Small intestine (tissue), 7 donors: ENCODE measurements around the gene CLDN34. TPM values are rescaled to one million over a fixed set of nuclear protein-coding genes. Genes with fewer than 3 reads are reported as not detected.

Experiments used
- DNase-seq, 2 donors: peaks; one replicate each; pipeline versions ENCODE4 v3.0.0 to v3.0.0-alpha.2; 2013
- FAIRE-seq: peaks from 2 replicates; lab custom pipeline; 2012; peaks lifted over from hg19 to GRCh38; lab: Jason Lieb, UNC
- H3K27ac ChIP-seq, 3 donors: one replicate each; pipeline ENCODE4 v1.5.1; 2013; ENCODE audit warnings: low read length in 2 of 3, mild to moderate bottlenecking in 2 of 3, control low read depth in 1 of 3, inconsistent platforms in 1 of 3, low read depth in 1 of 3, moderate library complexity in 1 of 3
- H3K27me3 ChIP-seq, 3 donors: one replicate each; pipeline ENCODE4 v1.6.1; 2013; ENCODE audit warnings: low read length in 3 of 3, inconsistent platforms in 1 of 3; ENCODE audit not compliant: control insufficient read depth in 3 of 3, insufficient read depth in 3 of 3
- H3K36me3 ChIP-seq, 3 donors: one replicate each; pipeline ENCODE4 v1.6.1; 2013; ENCODE audit warnings: low read length in 3 of 3, inconsistent platforms in 1 of 3, low read depth in 1 of 3, mild to moderate bottlenecking in 1 of 3, moderate library complexity in 1 of 3; ENCODE audit not compliant: control insufficient read depth in 3 of 3, insufficient read depth in 2 of 3
- H3K4me1 ChIP-seq, 3 donors: one replicate each; pipeline ENCODE4 v1.6.1; 2013; ENCODE audit warnings: low read length in 2 of 3, inconsistent platforms in 1 of 3, low read depth in 1 of 3, mild to moderate bottlenecking in 1 of 3, moderate library complexity in 1 of 3; ENCODE audit not compliant: control insufficient read depth in 3 of 3, insufficient read depth in 2 of 3
- H3K4me3 ChIP-seq, 3 donors: one replicate each; pipeline ENCODE4 v1.5.1; 2013; ENCODE audit warnings: low read length in 3 of 3, control low read depth in 1 of 3, inconsistent platforms in 1 of 3, low read depth in 1 of 3, mild to moderate bottlenecking in 1 of 3, moderate library complexity in 1 of 3
- H3K9me3 ChIP-seq, 2 donors: one replicate each; pipeline ENCODE4 v1.6.1; 2013; ENCODE audit warnings: low read depth in 1 of 2, low read length in 1 of 2; ENCODE audit not compliant: control insufficient read depth in 2 of 2, insufficient read depth in 1 of 2
- WGBS, 3 donors: extraction: QIAGEN DNeasy Blood & Tissue Kit; methylation state at CpG; one replicate each; pipeline ENCODE4 v1.1.7; 2013; 5-methylcytosine and 5-hydroxymethylcytosine counted together
- polyA plus RNA-seq, 4 donors: library from polyadenylated mRNA; stranded (reverse) in 3 of 4; unstranded in 1 of 4; fragments of 200-250 nt in 3 of 4; fragments of 120-200 nt in 1 of 4; gene quantifications; one replicate each; pipeline versions ENCODE4 v1.2.1 to v1.2.3, GENCODE V29; 2013
- donor health status: healthy with polysubstance abuse.
- donor health status: control.
- donor health status: control.
- donor health status: Bipolar disorder and iron deficiency.
- donor health status: healthy.

Gene CLDN34
- polyA plus RNA-seq, 4 donors, result 0.10 TPM; not detected in 3

GRCh38 chrX:10006086-10006485, 38.9 kb downstream of the CLDN34 start:
- DNase-seq (no peak), FAIRE-seq (no peak)
- no peak overlapping the region for H3K27ac ChIP-seq
- H3K4me3 ChIP-seq, result no peak overlapping the region
- no peaks in the 10 kb centered on the region for H3K27me3 ChIP-seq
- no peaks in the 10 kb centered on the region for H3K9me3 ChIP-seq
- H3K4me1 ChIP-seq, result no peaks in the 10 kb centered on the region
- WGBS, 3 donors, result 88 to 91% (median 88%) methylated on average over 8 of the region's 8 CpGs
- no peaks in the 10 kb centered on the region for H3K36me3 ChIP-seq

GRCh38 chrX:10006770-10007169, 39.6 kb downstream of the CLDN34 start:
- Histone ChIP-seq H3K9me3 (no peaks in the 10 kb centered on the region), H3K4me1 (no peaks in the 10 kb centered on the region), H3K36me3 (no peaks in the 10 kb centered on the region), H3K27ac (no peak overlapping the region), H3K4me3 (no peak overlapping the region), H3K27me3 (no peaks in the 10 kb centered on the region)
- no peak for FAIRE-seq
- WGBS, 3 donors, result 83 to 90% (median 88%) methylated on average over 4 of the region's 4 CpGs
- DNase-seq, result no peak

GRCh38 chrX:10007621-10008020, 40.5 kb downstream of the CLDN34 start:
- no peak overlapping the region for H3K27ac ChIP-seq
- 68 to 88% (median 72%) methylated on average over 3 of the region's 3 CpGs for WGBS, 3 donors
- FAIRE-seq, result no peak
- H3K4me1 ChIP-seq, result no peaks in the 10 kb centered on the region
- no peaks in the 10 kb centered on the region for H3K9me3 ChIP-seq
- no peak overlapping the region for H3K4me3 ChIP-seq
- no peaks in the 10 kb centered on the region for H3K36me3 ChIP-seq
- no peak for DNase-seq
- no peaks in the 10 kb centered on the region for H3K27me3 ChIP-seq

- Histone ChIP-seq H3K4me1 (no peaks in the 10 kb centered on the region), H3K9me3 (no peaks in the 10 kb centered on the region), H3K27ac (no peak overlapping the region), H3K27me3 (no peaks in the 10 kb centered on the region), H3K4me3 (no peak overlapping the region), H3K36me3 (no peaks in the 10 kb centered on the region)
- DNase-seq (no peak), FAIRE-seq (no peak)
- 87 to 92% (median 89%) methylated on average over 1 to 2 of the region's 2 CpGs for WGBS, 3 donors
Observed at GRCh38 chrX:10008483-10009056, 41.4 kb downstream of the CLDN34 start.

- Histone ChIP-seq H3K36me3 (no peaks in the 10 kb centered on the region), H3K27me3 (peaks cover 0 to 4% (median 0%) of the 10 kb centered on the region in 3 donors), H3K27ac (no peak overlapping the region), H3K4me3 (no peak overlapping the region), H3K4me1 (no peaks in the 10 kb centered on the region), H3K9me3 (no peaks in the 10 kb centered on the region)
- DNase-seq (no peak), FAIRE-seq (no peak)
- 46 to 78% (median 55%) methylated on average over 1 of the region's 1 CpG for WGBS, 3 donors
Observed at GRCh38 chrX:10009741-10010140, 42.6 kb downstream of the CLDN34 start.

- WGBS, 3 donors, result 49 to 67% (median 52%) methylated on average over 5 of the region's 5 CpGs
- H3K27ac ChIP-seq, result no peak overlapping the region
- FAIRE-seq, result no peak
- H3K27me3 ChIP-seq, result peaks cover 0 to 4% (median 0%) of the 10 kb centered on the region in 3 donors
- no peak for DNase-seq
- no peaks in the 10 kb centered on the region for H3K4me1 ChIP-seq
- no peaks in the 10 kb centered on the region for H3K9me3 ChIP-seq
- H3K4me3 ChIP-seq, result no peak overlapping the region
- H3K36me3 ChIP-seq, result no peaks in the 10 kb centered on the region
Observed at GRCh38 chrX:10010686-10011085, 43.5 kb downstream of the CLDN34 start.

GRCh38 chrX:10011261-10011931, 44.2 kb downstream of the CLDN34 start:
- Histone ChIP-seq H3K27ac (peak overlapping the region in 1 of 3 donors; percentile 45), H3K4me3 (no peak overlapping the region), H3K9me3 (no peaks in the 10 kb centered on the region), H3K27me3 (peaks cover 0 to 4% (median 0%) of the 10 kb centered on the region in 3 donors), H3K36me3 (no peaks in the 10 kb centered on the region), H3K4me1 (no peaks in the 10 kb centered on the region)
- whole genome bisulfite sequencing, 3 donors, result 45 to 72% (median 56%) methylated on average over 10 of the region's 10 CpGs
- no peak for DNase-seq
- no peak for FAIRE-seq

- DNase-seq (no peak), FAIRE-seq (no peak)
- H3K36me3 ChIP-seq, result no peaks in the 10 kb centered on the region
- H3K4me1 ChIP-seq, result no peaks in the 10 kb centered on the region
- no peak overlapping the region for H3K4me3 ChIP-seq
- H3K27me3 ChIP-seq, result peaks cover 0 to 4% (median 0%) of the 10 kb centered on the region in 3 donors
- H3K27ac ChIP-seq, result peak overlapping the region in 1 of 3 donors; percentile 45
- WGBS, 3 donors, result 41 to 53% (median 43%) methylated on average over 9 of the region's 9 CpGs
- no peaks in the 10 kb centered on the region for H3K9me3 ChIP-seq
Observed at GRCh38 chrX:10011991-10012390, 44.8 kb downstream of the CLDN34 start.
